WTC11 (cell line): Measurements from ENCODE around the gene LRRC28. TPM values are rescaled to one million over a fixed set of nuclear protein-coding genes. Genes with fewer than 3 reads are reported as not detected.

ENCODE experiments used
- ATAC-seq: fragments of 200-7000 bp; cut with Tn5 transposase; 2 replicates; pipeline ENCODE4 v1.10.0; 2021; ENCODE audit warnings: mild to moderate bottlenecking, moderate library complexity
- CTCF ChIA-PET: fragments of 300-600 bp; sonication (Branson Sonifier 250); formaldehyde crosslinking; loops from one replicate; lab custom pipeline; 2021; ENCODE audit warnings: antibody characterized with exemption; lab: Charles Lee
- POLR2A ChIA-PET: fragments of 350-600 bp; sonication (Branson Sonifier 250); formaldehyde crosslinking; loops from one replicate; lab custom pipeline; 2021; ENCODE audit warnings: antibody characterized with exemption; lab: Charles Lee
- DNase-seq: peaks from one replicate; pipeline ENCODE4 v3.0.0; 2021; ENCODE audit warnings: low spot score
- H3K27ac Mint-ChIP-seq: 2 replicates; pipeline ENCODE4 v1.8.0; 2021; ENCODE audit warnings: mixed read lengths
- H3K27me3 Mint-ChIP-seq: 2 replicates; pipeline ENCODE4 v1.8.0; 2021; ENCODE audit warnings: low read depth, mild to moderate bottlenecking, moderate library complexity, mixed read lengths
- H3K36me3 Mint-ChIP-seq: 2 replicates; pipeline ENCODE4 v1.8.0; 2021; ENCODE audit warnings: mixed read lengths
- H3K4me1 Mint-ChIP-seq: 2 replicates; pipeline ENCODE4 v1.8.0; 2022; ENCODE audit warnings: mixed read lengths
- H3K4me3 Mint-ChIP-seq: 2 replicates; pipeline ENCODE4 v1.8.0; 2021; ENCODE audit warnings: mild to moderate bottlenecking, moderate library complexity, mixed read lengths
- H3K9me3 Mint-ChIP-seq: 2 replicates; pipeline ENCODE4 v1.8.0; 2021; ENCODE audit warnings: mixed read lengths
- CBFB ChIP-seq: sonication (generic); formaldehyde crosslinking; IDR thresholded peaks from 2 replicates; pipeline ENCODE4 v1.8.1; 2022; ENCODE audit warnings: mild to moderate bottlenecking, low read depth, missing genetic modification reagents
- E2F1 ChIP-seq: sonication (generic); formaldehyde crosslinking; IDR thresholded peaks from 2 replicates; pipeline ENCODE4 v1.8.0; 2022; ENCODE audit warnings: mild to moderate bottlenecking, missing genetic modification reagents
- E2F4 ChIP-seq: sonication (generic); formaldehyde crosslinking; IDR thresholded peaks from 2 replicates; pipeline ENCODE4 v1.8.1; 2022; ENCODE audit warnings: low read depth, mild to moderate bottlenecking, moderate library complexity, missing genetic modification reagents, borderline replicate concordance
- NR1H2 ChIP-seq: sonication (generic); formaldehyde crosslinking; IDR thresholded peaks from 2 replicates; pipeline ENCODE4 v1.9.0; 2021; ENCODE audit warnings: mild to moderate bottlenecking, moderate library complexity, missing genetic modification reagents
- NR2C2 ChIP-seq: sonication (generic); formaldehyde crosslinking; IDR thresholded peaks from 2 replicates; pipeline ENCODE4 v1.8.0; 2022; ENCODE audit warnings: mild to moderate bottlenecking, missing genetic modification reagents
- SMAD3 ChIP-seq: sonication (generic); formaldehyde crosslinking; IDR thresholded peaks from 2 replicates; pipeline ENCODE4 v1.8.0; 2022; ENCODE audit warnings: missing genetic modification reagents, mild to moderate bottlenecking, borderline replicate concordance
- SOX15 ChIP-seq: fragments of 250-450 bp; sonication (Bioruptor Pico); IDR thresholded peaks from 2 replicates; pipeline ENCODE4 v1.9.0; 2021; ENCODE audit warnings: mild to moderate bottlenecking
- TCF7 ChIP-seq: sonication (generic); formaldehyde crosslinking; IDR thresholded peaks from 2 replicates; pipeline ENCODE4 v1.8.0; 2022; ENCODE audit warnings: mild to moderate bottlenecking, low read depth, missing genetic modification reagents, moderate library complexity
- ZMAT4 ChIP-seq: fragments of 250-450 bp; sonication (Bioruptor Pico); IDR thresholded peaks from 2 replicates; pipeline ENCODE4 v1.9.0; 2021; ENCODE audit warnings: mild to moderate bottlenecking
- ZNF281 ChIP-seq: sonication (generic); formaldehyde crosslinking; IDR thresholded peaks from 2 replicates; pipeline ENCODE4 v1.8.0; 2023; ENCODE audit warnings: mild to moderate bottlenecking, missing genetic modification reagents
- ZNF317 ChIP-seq: sonication (generic); formaldehyde crosslinking; IDR thresholded peaks from 2 replicates; pipeline ENCODE4 v1.8.1; 2023; ENCODE audit warnings: low read depth, mild to moderate bottlenecking, moderate library complexity, missing genetic modification reagents, borderline replicate concordance
- ZNF671 ChIP-seq: fragments of 250-450 bp; sonication (Bioruptor Pico); IDR thresholded peaks from 2 replicates; pipeline ENCODE4 v1.8.0; 2021; ENCODE audit warnings: mild to moderate bottlenecking
- total RNA-seq: library from RNA; stranded (reverse); gene quantifications from 3 replicates; pipeline ENCODE4 v1.2.3, GENCODE V29; 2021
- TF ChIP-seq, protein P1 (sequence below): sonication (generic); formaldehyde crosslinking; IDR thresholded peaks from 2 replicates; pipeline ENCODE4 v1.8.1; 2023; ENCODE audit warnings: mild to moderate bottlenecking, missing genetic modification reagents, borderline replicate concordance
- TF ChIP-seq, protein P2 (sequence below): sonication (generic); formaldehyde crosslinking; IDR thresholded peaks from 2 replicates; pipeline ENCODE4 v1.8.1; 2023; ENCODE audit warnings: mild to moderate bottlenecking, missing genetic modification reagents
- TF ChIP-seq, protein P3 (sequence below): fragments of 250-450 bp; sonication (Bioruptor Pico); IDR thresholded peaks from 2 replicates; pipeline ENCODE4 v1.9.0; 2021; ENCODE audit warnings: mild to moderate bottlenecking, borderline replicate concordance

Gene LRRC28
- total RNA-seq, 1 experiment from 2014 or later, result 18.4 TPM

- TF ChIP-seq, protein P1, sequence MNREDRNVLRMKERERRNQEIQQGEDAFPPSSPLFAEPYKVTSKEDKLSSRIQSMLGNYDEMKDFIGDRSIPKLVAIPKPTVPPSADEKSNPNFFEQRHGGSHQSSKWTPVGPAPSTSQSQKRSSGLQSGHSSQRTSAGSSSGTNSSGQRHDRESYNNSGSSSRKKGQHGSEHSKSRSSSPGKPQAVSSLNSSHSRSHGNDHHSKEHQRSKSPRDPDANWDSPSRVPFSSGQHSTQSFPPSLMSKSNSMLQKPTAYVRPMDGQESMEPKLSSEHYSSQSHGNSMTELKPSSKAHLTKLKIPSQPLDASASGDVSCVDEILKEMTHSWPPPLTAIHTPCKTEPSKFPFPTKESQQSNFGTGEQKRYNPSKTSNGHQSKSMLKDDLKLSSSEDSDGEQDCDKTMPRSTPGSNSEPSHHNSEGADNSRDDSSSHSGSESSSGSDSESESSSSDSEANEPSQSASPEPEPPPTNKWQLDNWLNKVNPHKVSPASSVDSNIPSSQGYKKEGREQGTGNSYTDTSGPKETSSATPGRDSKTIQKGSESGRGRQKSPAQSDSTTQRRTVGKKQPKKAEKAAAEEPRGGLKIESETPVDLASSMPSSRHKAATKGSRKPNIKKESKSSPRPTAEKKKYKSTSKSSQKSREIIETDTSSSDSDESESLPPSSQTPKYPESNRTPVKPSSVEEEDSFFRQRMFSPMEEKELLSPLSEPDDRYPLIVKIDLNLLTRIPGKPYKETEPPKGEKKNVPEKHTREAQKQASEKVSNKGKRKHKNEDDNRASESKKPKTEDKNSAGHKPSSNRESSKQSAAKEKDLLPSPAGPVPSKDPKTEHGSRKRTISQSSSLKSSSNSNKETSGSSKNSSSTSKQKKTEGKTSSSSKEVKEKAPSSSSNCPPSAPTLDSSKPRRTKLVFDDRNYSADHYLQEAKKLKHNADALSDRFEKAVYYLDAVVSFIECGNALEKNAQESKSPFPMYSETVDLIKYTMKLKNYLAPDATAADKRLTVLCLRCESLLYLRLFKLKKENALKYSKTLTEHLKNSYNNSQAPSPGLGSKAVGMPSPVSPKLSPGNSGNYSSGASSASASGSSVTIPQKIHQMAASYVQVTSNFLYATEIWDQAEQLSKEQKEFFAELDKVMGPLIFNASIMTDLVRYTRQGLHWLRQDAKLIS, result no peak
- TF ChIP-seq SOX15 (no peak), E2F1 (CRISPR knock-in tag) (no peak), ZNF671 (no peak), ZMAT4 (CRISPR knock-in tag) (no peak)
- TF ChIP-seq, protein P2, sequence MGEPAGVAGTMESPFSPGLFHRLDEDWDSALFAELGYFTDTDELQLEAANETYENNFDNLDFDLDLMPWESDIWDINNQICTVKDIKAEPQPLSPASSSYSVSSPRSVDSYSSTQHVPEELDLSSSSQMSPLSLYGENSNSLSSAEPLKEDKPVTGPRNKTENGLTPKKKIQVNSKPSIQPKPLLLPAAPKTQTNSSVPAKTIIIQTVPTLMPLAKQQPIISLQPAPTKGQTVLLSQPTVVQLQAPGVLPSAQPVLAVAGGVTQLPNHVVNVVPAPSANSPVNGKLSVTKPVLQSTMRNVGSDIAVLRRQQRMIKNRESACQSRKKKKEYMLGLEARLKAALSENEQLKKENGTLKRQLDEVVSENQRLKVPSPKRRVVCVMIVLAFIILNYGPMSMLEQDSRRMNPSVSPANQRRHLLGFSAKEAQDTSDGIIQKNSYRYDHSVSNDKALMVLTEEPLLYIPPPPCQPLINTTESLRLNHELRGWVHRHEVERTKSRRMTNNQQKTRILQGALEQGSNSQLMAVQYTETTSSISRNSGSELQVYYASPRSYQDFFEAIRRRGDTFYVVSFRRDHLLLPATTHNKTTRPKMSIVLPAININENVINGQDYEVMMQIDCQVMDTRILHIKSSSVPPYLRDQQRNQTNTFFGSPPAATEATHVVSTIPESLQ (CRISPR knock-in tag), result no peak
- TF ChIP-seq, protein P3, sequence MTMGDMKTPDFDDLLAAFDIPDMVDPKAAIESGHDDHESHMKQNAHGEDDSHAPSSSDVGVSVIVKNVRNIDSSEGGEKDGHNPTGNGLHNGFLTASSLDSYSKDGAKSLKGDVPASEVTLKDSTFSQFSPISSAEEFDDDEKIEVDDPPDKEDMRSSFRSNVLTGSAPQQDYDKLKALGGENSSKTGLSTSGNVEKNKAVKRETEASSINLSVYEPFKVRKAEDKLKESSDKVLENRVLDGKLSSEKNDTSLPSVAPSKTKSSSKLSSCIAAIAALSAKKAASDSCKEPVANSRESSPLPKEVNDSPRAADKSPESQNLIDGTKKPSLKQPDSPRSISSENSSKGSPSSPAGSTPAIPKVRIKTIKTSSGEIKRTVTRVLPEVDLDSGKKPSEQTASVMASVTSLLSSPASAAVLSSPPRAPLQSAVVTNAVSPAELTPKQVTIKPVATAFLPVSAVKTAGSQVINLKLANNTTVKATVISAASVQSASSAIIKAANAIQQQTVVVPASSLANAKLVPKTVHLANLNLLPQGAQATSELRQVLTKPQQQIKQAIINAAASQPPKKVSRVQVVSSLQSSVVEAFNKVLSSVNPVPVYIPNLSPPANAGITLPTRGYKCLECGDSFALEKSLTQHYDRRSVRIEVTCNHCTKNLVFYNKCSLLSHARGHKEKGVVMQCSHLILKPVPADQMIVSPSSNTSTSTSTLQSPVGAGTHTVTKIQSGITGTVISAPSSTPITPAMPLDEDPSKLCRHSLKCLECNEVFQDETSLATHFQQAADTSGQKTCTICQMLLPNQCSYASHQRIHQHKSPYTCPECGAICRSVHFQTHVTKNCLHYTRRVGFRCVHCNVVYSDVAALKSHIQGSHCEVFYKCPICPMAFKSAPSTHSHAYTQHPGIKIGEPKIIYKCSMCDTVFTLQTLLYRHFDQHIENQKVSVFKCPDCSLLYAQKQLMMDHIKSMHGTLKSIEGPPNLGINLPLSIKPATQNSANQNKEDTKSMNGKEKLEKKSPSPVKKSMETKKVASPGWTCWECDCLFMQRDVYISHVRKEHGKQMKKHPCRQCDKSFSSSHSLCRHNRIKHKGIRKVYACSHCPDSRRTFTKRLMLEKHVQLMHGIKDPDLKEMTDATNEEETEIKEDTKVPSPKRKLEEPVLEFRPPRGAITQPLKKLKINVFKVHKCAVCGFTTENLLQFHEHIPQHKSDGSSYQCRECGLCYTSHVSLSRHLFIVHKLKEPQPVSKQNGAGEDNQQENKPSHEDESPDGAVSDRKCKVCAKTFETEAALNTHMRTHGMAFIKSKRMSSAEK (CRISPR knock-in tag), result no peak
Measured at GRCh38 chr15:99409560-99409959, 158.3 kb downstream of the LRRC28 start (continued).

- DNase-seq, result no peak
- Mint-ChIP-seq H3K4me3 (no peak overlapping the region), H3K27ac (no peak overlapping the region), H3K9me3 (no peaks in the 10 kb centered on the region), H3K27me3 (no peaks in the 10 kb centered on the region), H3K36me3 (no peaks in the 10 kb centered on the region), H3K4me1 (0 out of 2 replicates have a peak, but pooled peaks cover 3% of the 10 kb centered on the region)
- POLR2A ChIA-PET, result no interaction called here
- no peak for ATAC-seq
- CTCF ChIA-PET, result interaction anchor here (1.2 to 2.1 kb wide), 2 partner anchors 138 to 294 kb away, joined by 3 to 9 read pairs; no protein-coding TSS in a partner anchor
- TF ChIP-seq TCF7 (CRISPR knock-in tag) (no peak), SOX15 (no peak), E2F4 (CRISPR knock-in tag) (no peak), CBFB (no peak), NR1H2 (CRISPR knock-in tag) (no peak), ZNF317 (CRISPR knock-in tag) (no peak), ZNF281 (CRISPR knock-in tag) (no peak), SMAD3 (no peak), NR2C2 (CRISPR knock-in tag) (no peak)
- TF ChIP-seq, protein P3 (CRISPR knock-in tag), result no peak
Measured at GRCh38 chr15:99410477-99410876, 159.2 kb downstream of the LRRC28 start.
